Measurements from ENCODE around the gene CACNG4. TPM values are rescaled to one million over a fixed set of nuclear protein-coding genes. Genes with fewer than 3 reads are reported as not detected.

CACNG4 gene
- total RNA-seq, 2 experiments from 2014 or later: not detected

- H3K36me3 Mint-ChIP-seq (ENCODE audit: low read depth): no peaks in the 10 kb centered on the region
- Histone ChIP-seq H3K9me3 (ENCODE audit: control insufficient read depth in 1 of 2, insufficient read depth in 1 of 2, low read length in 2 of 2) (peaks cover 10 to 11% of the 10 kb centered on the region in 2 experiments), H3K4me1 (ENCODE audit: insufficient read depth, low read length) (no peaks in the 10 kb centered on the region), H3K4me3 (ENCODE audit: low read length) (no peak overlapping the region), H3K36me3 (ENCODE audit: insufficient read depth, low read length) (no peaks in the 10 kb centered on the region), H3K27me3 (ENCODE audit: control insufficient read depth in 1 of 2, insufficient read depth in 2 of 2, low read length in 2 of 2) (no peaks in the 10 kb centered on the region), H3K27ac (ENCODE audit: low read depth in 1 of 2, low read length in 2 of 2) (no peak overlapping the region)
- POLR2A ChIA-PET: no interaction called here
- CTCF ChIA-PET: no interaction called here
- H3K9me3 Mint-ChIP-seq: peaks cover 6% of the 10 kb centered on the region
- no peak overlapping the region for H3K4me3 Mint-ChIP-seq
- intact Hi-C loops (cut with DNase I, micrococcal nuclease): no loop called here
- ATAC-seq (ENCODE audit: poor library complexity) (no peak), DNase-seq (no peak)
- H3K27me3 Mint-ChIP-seq: no peaks in the 10 kb centered on the region
- TF ChIP-seq CTCF (IDR thresholded peaks at IDR 0.05): no peak
- H3K27ac Mint-ChIP-seq: no peak overlapping the region
- no peaks in the 10 kb centered on the region for H3K4me1 Mint-ChIP-seq (ENCODE audit: low read depth)
These were observed 89.0 kb downstream of the CACNG4 start for GRCh38 chr17:67053438-67054000.

- Mint-ChIP-seq H3K36me3 (ENCODE audit: low read depth) (no peaks in the 10 kb centered on the region), H3K4me1 (ENCODE audit: low read depth) (no peaks in the 10 kb centered on the region), H3K27me3 (no peaks in the 10 kb centered on the region), H3K27ac (no peak overlapping the region), H3K4me3 (no peak overlapping the region), H3K9me3 (peaks cover 1% of the 10 kb centered on the region)
- DNase-seq: no peak
- intact Hi-C loops (cut with DNase I, micrococcal nuclease): no loop called here
- peaks cover 4 to 11% of the 10 kb centered on the region in 2 experiments for H3K9me3 ChIP-seq (ENCODE audit: control insufficient read depth in 1 of 2, insufficient read depth in 1 of 2, low read length in 2 of 2)
- H3K27ac ChIP-seq (ENCODE audit: low read depth in 1 of 2, low read length in 2 of 2): no peak overlapping the region
- no peaks in the 10 kb centered on the region for H3K36me3 ChIP-seq (ENCODE audit: insufficient read depth, low read length)
- TF ChIP-seq CTCF (IDR thresholded peaks at IDR 0.05): no peak
- H3K4me1 ChIP-seq (ENCODE audit: insufficient read depth, low read length): no peaks in the 10 kb centered on the region
- CTCF ChIA-PET: no interaction called here
- no peaks in the 10 kb centered on the region for H3K27me3 ChIP-seq (ENCODE audit: control insufficient read depth in 1 of 2, insufficient read depth in 2 of 2, low read length in 2 of 2)
- no peak for ATAC-seq (ENCODE audit: poor library complexity)
- no peak overlapping the region for H3K4me3 ChIP-seq (ENCODE audit: low read length)
- POLR2A ChIA-PET: no interaction called here
These were observed 89.6 kb downstream of the CACNG4 start for GRCh38 chr17:67054011-67054591.

GRCh38 chr17:67054608-67055007, 90.1 kb downstream of the CACNG4 start:
- Mint-ChIP-seq H3K4me3 (no peak overlapping the region), H3K36me3 (ENCODE audit: low read depth) (no peaks in the 10 kb centered on the region), H3K27ac (no peak overlapping the region), H3K27me3 (no peaks in the 10 kb centered on the region), H3K9me3 (no peaks in the 10 kb centered on the region), H3K4me1 (ENCODE audit: low read depth) (no peaks in the 10 kb centered on the region)
- CTCF ChIA-PET: no interaction called here
- TF ChIP-seq CTCF (IDR thresholded peaks at IDR 0.05): no peak
- no peak overlapping the region for H3K4me3 ChIP-seq (ENCODE audit: low read length)
- POLR2A ChIA-PET: no interaction called here
- intact Hi-C loops (cut with DNase I, micrococcal nuclease): no loop called here
- H3K9me3 ChIP-seq (ENCODE audit: control insufficient read depth in 1 of 2, insufficient read depth in 1 of 2, low read length in 2 of 2): peaks cover 0 to 11% of the 10 kb centered on the region in 2 experiments
- peak in 1 of 14 experiments; percentile 11 for DNase-seq
- no peaks in the 10 kb centered on the region for H3K27me3 ChIP-seq (ENCODE audit: control insufficient read depth in 1 of 2, insufficient read depth in 2 of 2, low read length in 2 of 2)
- no peaks in the 10 kb centered on the region for H3K36me3 ChIP-seq (ENCODE audit: insufficient read depth, low read length)
- H3K27ac ChIP-seq (ENCODE audit: low read depth in 1 of 2, low read length in 2 of 2): no peak overlapping the region
- ATAC-seq (ENCODE audit: poor library complexity): no peak
- no peaks in the 10 kb centered on the region for H3K4me1 ChIP-seq (ENCODE audit: insufficient read depth, low read length)
